Nephron progenitor cell (in vitro differentiated cells): ENCODE data around the gene TSHR.
"Not testable (repeated sequence)": the region's sequence is repeated elsewhere in the genome, so short reads cannot be mapped to it uniquely, and the experiment has no call there.

ENCODE experiments used
- DNase-seq: peaks from one replicate; pipeline ENCODE4 v3.0.0; 2021
- H3K27ac Mint-ChIP-seq: 2 replicates; pipeline ENCODE4 v1.8.0; 2021; ENCODE audit warnings: mild to moderate bottlenecking, moderate library complexity, mixed read lengths
- H3K27me3 Mint-ChIP-seq: 2 replicates; pipeline ENCODE4 v1.8.0; 2021; ENCODE audit warnings: mild to moderate bottlenecking, low read depth, mixed read lengths; ENCODE audit not compliant: poor library complexity
- H3K36me3 Mint-ChIP-seq: 2 replicates; pipeline ENCODE4 v1.8.0; 2021; ENCODE audit warnings: low read depth, mixed read lengths
- H3K4me1 Mint-ChIP-seq: 2 replicates; pipeline ENCODE4 v1.8.0; 2021; ENCODE audit warnings: mixed read lengths
- H3K4me3 Mint-ChIP-seq: 2 replicates; pipeline ENCODE4 v1.8.0; 2021; ENCODE audit warnings: mild to moderate bottlenecking, moderate library complexity, mixed read lengths
- H3K9me3 Mint-ChIP-seq: 2 replicates; pipeline ENCODE4 v1.8.0; 2021; ENCODE audit warnings: mild to moderate bottlenecking, moderate library complexity, mixed read lengths
- TF ChIP-seq, protein P1 (sequence below): fragments of 200-600 bp; sonication (generic); IDR thresholded peaks from 2 replicates; pipeline ENCODE4 v1.5.0; 2021; ENCODE audit warnings: antibody characterized with exemption

Gene TSHR

DNA sequence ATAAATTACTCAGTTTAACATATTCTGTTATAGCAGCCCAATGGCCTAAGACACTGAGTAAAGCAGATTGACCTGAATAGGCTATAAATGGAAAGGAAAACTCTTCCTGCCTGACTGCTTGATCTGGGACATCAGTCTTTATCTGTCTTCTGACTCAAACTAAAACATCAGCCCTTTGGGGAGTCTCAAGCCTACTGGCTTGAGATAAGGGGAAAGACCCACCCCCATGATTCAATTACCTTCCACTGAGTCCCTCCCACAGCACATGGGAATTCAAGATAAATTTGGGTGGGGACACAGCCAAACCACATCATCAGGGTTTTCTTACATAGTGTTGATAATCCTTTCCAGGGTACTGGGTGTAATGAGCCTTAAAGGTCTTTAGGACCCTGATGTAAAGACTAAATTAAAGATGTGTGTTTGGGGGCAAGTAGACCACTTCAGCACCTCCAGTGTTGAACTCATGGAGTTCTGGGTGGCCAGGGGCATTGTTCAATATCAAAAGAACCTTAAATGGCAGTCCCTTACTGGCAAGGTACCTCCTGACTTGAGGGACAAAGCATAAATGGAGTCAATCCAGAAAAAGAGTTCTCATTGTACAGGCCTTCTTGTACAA is 67.8 kb downstream of the TSHR start:
- Mint-ChIP-seq H3K27me3 (peaks cover 7% of the 10 kb centered on the region), H3K4me3 (no peak overlapping the region), H3K9me3 (no peaks in the 10 kb centered on the region), H3K4me1 (no peaks in the 10 kb centered on the region), H3K27ac (no peak overlapping the region), H3K36me3 (no peaks in the 10 kb centered on the region)
- no peak for DNase-seq
- TF ChIP-seq, protein P1, sequence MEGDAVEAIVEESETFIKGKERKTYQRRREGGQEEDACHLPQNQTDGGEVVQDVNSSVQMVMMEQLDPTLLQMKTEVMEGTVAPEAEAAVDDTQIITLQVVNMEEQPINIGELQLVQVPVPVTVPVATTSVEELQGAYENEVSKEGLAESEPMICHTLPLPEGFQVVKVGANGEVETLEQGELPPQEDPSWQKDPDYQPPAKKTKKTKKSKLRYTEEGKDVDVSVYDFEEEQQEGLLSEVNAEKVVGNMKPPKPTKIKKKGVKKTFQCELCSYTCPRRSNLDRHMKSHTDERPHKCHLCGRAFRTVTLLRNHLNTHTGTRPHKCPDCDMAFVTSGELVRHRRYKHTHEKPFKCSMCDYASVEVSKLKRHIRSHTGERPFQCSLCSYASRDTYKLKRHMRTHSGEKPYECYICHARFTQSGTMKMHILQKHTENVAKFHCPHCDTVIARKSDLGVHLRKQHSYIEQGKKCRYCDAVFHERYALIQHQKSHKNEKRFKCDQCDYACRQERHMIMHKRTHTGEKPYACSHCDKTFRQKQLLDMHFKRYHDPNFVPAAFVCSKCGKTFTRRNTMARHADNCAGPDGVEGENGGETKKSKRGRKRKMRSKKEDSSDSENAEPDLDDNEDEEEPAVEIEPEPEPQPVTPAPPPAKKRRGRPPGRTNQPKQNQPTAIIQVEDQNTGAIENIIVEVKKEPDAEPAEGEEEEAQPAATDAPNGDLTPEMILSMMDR: no peak

DNA sequence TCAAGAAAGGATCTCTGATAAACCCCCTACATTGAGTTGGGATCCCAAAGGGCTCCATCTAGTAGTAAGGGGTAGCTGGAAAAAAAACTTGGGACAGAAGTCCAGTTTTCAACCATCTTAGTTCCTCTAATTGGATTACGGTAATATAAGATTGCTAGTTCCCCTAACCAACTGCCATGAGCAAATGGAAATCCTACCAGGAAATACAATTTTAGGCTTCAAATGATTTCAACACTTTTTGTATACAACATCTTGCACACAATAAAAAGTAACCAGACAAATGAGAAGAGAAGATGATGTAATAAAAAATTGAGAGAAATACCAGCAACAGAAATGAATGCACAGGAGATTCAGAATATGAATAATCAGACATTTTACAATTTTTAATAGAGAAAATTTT is 73.0 kb downstream of the TSHR start:
- H3K27me3 Mint-ChIP-seq: peaks cover 7% of the 10 kb centered on the region
- TF ChIP-seq, protein P1: no peak
- no peaks in the 10 kb centered on the region for H3K4me1 Mint-ChIP-seq
- no peak overlapping the region for H3K27ac Mint-ChIP-seq
- H3K4me3 Mint-ChIP-seq: no peak overlapping the region
- H3K36me3 Mint-ChIP-seq: no peaks in the 10 kb centered on the region
- no peak for DNase-seq
- no peaks in the 10 kb centered on the region for H3K9me3 Mint-ChIP-seq

DNA sequence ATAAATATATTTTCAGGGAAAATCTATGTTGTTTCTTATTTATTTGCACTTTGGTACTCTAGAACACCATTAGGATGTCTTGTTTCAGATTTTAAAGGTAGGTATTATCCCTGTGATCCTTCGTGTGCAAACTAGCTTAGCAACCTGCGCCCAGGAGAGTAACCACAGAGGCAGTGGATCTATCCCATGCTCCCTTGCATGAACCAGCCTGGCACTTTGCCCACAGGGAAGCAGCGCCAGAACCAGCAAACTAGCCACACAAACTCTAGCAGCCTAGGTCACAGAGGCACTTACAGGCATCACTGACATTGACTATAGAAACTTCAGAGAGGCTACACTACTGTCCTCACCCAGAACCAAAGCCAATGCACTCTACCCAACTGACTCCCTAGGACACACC is 76.1 kb downstream of the TSHR start:
- no peaks in the 10 kb centered on the region for H3K4me1 Mint-ChIP-seq
- no peaks in the 10 kb centered on the region for H3K36me3 Mint-ChIP-seq
- peaks cover 4% of the 10 kb centered on the region for H3K27me3 Mint-ChIP-seq
- H3K9me3 Mint-ChIP-seq: peaks cover 8% of the 10 kb centered on the region
- TF ChIP-seq, protein P1: no peak
- H3K4me3 Mint-ChIP-seq: no peak overlapping the region
- DNase-seq: no peak
- H3K27ac Mint-ChIP-seq: no peak overlapping the region

DNA sequence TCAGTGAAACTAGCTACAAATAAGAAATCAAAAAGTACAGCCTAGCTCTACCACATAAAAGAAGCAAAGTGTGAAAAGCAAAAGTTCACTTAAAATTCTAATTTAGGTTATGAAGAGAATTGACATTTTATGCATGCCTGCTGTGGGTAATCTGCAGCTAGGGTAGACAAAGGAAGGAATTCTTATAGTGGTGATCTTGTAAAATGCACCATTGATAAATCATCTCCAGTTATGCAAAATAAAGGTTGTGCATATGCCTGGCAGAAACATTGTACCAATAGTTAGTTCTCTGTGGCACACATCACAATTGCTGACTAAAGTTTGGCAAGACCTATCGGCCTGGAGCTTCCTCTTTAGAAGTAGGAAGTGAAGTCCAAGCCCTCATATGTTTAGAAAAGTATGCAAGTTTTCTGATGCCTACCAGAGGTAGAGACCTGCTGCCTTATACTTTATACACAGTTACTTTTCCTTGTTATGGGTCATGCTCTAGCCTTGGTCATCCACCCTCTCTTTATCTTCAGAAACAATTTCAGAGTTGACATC is 78.3 kb downstream of the TSHR start:
- TF ChIP-seq, protein P1: no peak
- peaks cover 3% of the 10 kb centered on the region for H3K27me3 Mint-ChIP-seq
- H3K4me1 Mint-ChIP-seq: no peaks in the 10 kb centered on the region
- no peak overlapping the region for H3K27ac Mint-ChIP-seq
- no peak overlapping the region for H3K4me3 Mint-ChIP-seq
- H3K9me3 Mint-ChIP-seq: peaks cover 28% of the 10 kb centered on the region
- no peaks in the 10 kb centered on the region for H3K36me3 Mint-ChIP-seq
- no peak for DNase-seq

DNA sequence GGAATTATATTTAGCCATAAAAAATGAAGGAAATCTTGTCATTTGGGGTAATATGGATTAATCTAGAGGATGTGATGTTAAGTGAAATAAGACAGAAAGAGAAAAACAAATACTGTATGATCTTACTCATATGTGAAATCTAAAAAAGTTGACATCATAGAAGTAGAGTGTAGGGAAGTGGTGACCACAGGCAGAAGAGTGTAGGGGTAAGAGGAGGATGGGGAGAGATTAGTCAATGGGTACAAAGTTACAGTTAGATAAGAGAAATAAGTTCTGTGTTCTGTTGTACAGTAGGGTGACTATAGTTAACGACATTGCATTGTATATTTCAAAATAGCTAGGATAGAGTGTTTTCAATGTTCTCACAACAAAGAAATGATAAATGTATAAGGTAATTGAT is 87.0 kb downstream of the TSHR start:
- no peak for DNase-seq
- no peaks in the 10 kb centered on the region for H3K36me3 Mint-ChIP-seq
- TF ChIP-seq, protein P1: no peak

DNA sequence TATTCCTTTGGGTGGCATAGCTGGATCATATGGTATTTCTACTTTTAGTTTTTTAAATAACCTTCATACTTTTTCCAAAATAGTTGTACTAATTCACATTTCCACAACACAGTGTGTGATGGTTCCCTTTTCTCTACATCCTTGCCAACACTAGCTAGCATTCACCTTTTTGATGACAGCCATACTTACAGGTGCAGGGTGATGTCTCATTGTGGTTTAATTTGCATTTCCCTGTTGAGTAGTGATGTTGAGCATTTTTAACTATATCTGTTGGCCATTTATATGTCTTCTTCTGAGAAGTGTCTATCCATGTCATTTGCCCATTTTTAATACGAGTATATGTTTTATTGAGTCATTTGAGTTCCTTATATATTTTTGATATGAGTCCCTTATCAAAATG is 96.1 kb downstream of the TSHR start:
- TF ChIP-seq, protein P1: no peak
- no peak overlapping the region for H3K4me3 Mint-ChIP-seq
- peaks cover 46% of the 10 kb centered on the region for H3K9me3 Mint-ChIP-seq
- no peak overlapping the region for H3K27ac Mint-ChIP-seq
- DNase-seq: no peak
- H3K27me3 Mint-ChIP-seq: peaks cover 3% of the 10 kb centered on the region
- no peaks in the 10 kb centered on the region for H3K36me3 Mint-ChIP-seq
- no peaks in the 10 kb centered on the region for H3K4me1 Mint-ChIP-seq

More for the DNA sequence above, 87.0 kb downstream of the TSHR start:
- H3K9me3 Mint-ChIP-seq: peaks cover 59% of the 10 kb centered on the region
- no peak overlapping the region for H3K4me3 Mint-ChIP-seq
- H3K27me3 Mint-ChIP-seq: no peaks in the 10 kb centered on the region
- H3K4me1 Mint-ChIP-seq: no peaks in the 10 kb centered on the region
- H3K27ac Mint-ChIP-seq: no peak overlapping the region

DNA sequence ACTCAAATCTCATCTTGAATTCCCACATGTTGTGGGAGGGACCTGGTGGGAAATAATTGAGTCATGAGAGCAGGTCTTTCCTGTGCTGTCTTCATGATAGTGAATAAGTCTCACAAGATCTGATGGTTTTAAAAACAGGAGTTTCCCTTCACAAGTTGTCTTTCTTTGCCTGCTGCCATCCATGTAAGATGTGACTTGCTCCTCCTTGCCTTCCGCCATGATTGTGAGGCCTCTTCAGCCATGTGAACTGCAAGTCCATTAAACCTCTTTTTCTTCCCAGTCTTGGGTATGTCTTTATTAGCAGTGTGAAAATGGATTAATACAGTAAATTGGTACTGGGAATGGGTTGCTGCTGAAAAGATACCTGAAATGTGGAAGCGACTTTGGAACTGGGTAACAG is 98.6 kb downstream of the TSHR start:
- H3K27me3 Mint-ChIP-seq, H3K4me3 Mint-ChIP-seq, H3K36me3 Mint-ChIP-seq, H3K4me1 Mint-ChIP-seq, DNase-seq: not testable (repeated sequence)
- Mint-ChIP-seq H3K9me3 (peaks cover 47% of the 10 kb centered on the region), H3K27ac (peak overlapping the region; percentile 76)
